Measurements from ENCODE around the gene TMEM134. TPM values are rescaled to one million over a fixed set of nuclear protein-coding genes. Genes with fewer than 3 reads are reported as not detected.

TMEM134 gene
- total RNA-seq, 1 donor = 30.4 TPM

DNA sequence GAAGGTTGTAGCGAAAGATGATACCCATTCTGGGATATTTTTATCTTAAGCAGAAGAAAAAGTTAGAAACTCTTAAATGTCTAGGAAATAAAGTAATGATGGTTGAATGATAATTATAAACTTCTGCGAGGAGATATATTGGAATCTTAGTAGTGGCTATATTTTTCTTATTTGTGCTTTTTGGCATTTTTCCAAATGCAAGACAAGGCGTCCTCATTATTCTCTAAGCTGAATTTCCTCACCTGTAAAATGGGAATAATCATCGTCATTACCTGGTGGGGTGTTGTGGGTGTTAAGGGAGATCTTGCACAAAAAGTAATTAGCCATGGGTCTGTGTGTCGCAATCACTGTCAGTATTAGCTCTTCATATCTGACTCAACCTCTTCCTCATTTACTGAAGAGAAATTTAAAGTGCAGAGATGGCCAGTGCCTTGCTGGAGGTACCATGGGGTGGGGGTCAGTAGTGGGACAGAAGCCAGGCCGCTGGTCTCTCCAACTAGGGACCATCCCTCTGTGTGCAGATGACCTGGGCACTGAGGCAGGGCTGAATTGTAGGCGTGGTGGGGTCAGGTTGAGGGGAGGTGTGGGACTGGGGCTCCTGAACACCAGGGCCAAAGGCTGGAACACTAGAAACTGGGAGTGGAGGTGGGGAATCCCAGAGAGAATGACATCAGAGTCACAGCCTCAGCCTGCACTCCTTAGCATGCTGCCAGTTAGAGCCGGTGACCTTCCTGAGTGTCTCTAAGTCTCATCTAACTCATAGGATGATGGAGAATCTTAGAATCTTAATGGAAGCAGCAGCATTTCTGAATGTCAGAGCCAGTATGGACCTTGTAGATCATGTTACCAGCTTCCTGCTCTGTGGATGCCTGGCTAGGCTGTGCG, 32.0 kb upstream of the TMEM134 start:
- DNase-seq (ENCODE audit: low read depth in 2 of 3, low spot score in 2 of 3) = no peak

DNA sequence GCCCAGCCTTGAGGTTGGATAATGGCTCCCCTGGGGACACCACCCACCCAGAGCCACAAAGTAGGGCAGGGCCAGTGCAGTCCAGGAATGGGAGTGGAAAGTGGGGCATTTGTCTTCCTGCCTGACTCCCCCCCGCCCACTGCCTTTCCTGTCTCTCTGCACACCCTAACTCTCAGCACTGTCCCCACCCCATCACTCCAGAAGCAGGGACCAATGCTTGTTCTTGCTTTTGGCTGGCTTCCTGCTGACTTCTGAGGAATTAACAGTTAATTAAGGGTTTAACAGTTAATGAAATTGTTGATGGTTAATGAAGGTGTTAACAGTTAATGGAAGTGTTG, 31.4 kb upstream of the TMEM134 start:
- no peak for DNase-seq (ENCODE audit: low read depth in 2 of 3, low spot score in 2 of 3)

DNA sequence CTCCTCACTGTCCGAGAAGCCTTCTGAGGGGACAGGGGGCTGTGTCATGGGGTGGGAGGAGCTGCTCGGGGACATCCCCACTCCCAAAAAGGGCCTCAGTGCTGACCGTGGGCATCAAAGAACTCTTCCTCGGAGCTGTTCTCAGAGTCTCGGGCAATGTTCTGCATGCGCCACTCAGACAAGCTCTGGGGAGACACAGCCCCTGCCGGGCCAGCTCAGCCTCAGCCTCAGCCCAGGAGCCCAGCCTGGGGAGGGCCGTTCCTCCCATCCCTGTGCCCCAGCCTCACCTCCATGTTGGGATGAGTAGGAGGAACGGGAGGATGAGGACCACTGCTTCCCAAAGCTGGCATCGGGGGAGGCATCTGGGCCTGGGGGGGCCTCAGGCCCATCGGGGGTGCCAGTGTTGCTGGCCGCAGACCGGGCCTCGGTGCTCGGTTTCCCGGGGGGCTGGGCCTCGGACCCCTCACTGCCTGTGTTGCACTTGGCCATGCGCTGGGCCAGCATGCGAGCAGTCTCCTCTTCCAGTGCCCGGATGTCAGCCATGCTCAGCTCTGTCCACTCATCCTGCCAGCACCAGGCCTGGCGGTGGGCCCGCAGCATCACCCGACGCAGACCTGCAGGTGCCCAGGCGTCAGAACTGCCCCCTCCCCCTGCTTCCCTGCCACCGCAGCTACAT, 30.9 kb upstream of the TMEM134 start:
- DNase-seq (ENCODE audit: low read depth in 2 of 3, low spot score in 2 of 3) = no peak

DNA sequence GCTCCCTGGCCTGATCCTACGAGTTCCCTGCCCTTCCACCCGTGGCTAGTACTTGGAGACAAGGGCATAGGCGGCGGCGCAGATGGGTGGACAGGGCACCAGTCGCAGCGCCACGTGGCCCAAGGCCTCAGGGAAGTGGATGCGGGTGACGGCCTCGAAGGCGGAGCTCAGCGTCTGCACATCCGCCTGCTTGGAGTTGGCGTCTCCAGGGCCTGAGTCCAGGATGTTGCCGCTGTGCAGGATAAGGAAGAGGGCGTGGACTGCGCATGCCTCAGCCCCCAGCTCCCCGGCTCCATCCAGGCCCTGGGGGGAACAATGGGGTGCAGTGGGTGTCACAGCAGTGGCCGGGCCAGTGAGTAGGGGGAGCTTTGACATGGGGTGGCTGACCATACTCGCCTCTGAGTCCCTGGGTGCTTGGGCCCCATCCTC, 29.5 kb upstream of the TMEM134 start:
- DNase-seq (ENCODE audit: low read depth in 2 of 3, low spot score in 2 of 3) = no peak

DNA sequence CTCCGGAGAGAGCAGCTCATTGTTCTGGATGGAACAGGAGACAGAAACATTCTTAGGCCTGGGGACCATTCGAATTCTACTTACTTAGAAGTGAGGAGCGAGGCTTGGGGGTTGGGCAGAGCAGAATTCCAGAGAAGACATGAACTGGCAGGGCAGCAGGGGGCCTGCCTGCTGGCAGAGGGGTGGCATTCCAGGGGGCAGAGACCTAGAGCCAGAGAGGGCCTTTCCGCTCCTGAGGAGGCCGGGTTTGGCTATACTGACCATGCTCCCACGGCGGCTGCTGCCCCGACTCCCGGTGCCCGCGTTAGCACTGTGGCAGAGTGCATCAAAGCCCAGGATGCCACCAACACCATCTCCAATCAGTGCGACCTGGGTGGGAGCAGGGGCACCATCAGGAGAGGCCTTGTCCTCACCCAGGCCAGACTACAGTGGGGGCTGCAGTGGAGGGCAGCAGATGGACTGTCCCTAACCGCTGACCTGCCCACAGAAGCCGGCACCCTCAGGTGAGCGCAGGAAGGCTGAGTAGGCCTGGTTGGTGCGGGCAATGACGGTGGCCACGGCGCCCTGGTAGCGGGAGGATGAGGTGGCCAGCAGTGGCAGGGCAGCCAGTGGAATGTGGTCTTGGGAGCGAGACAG, 28.7 kb upstream of the TMEM134 start:
- DNase-seq (ENCODE audit: low read depth in 2 of 3, low spot score in 2 of 3) = no peak

DNA sequence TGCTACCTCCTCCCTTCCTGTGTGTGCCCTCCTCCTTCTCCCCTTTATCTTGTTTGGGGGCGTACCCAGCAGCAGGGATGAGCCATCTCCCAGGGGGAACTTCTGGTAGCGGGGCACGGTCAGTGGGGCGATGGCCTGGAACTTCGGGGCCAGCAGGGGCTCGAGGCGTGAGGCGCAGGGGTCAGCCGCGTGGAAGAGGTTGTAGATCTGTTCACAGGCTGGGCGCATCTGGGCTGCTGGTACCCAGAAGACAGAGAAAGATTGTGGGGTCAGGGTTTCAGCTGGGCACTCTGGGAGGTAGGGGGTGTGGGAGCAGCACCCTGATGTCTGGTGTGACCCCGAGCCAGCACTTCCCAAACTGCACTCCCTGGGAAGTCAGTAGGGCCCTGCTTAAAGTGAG, 27.1 kb upstream of the TMEM134 start:
- no peak for DNase-seq (ENCODE audit: low read depth in 2 of 3, low spot score in 2 of 3)

DNA sequence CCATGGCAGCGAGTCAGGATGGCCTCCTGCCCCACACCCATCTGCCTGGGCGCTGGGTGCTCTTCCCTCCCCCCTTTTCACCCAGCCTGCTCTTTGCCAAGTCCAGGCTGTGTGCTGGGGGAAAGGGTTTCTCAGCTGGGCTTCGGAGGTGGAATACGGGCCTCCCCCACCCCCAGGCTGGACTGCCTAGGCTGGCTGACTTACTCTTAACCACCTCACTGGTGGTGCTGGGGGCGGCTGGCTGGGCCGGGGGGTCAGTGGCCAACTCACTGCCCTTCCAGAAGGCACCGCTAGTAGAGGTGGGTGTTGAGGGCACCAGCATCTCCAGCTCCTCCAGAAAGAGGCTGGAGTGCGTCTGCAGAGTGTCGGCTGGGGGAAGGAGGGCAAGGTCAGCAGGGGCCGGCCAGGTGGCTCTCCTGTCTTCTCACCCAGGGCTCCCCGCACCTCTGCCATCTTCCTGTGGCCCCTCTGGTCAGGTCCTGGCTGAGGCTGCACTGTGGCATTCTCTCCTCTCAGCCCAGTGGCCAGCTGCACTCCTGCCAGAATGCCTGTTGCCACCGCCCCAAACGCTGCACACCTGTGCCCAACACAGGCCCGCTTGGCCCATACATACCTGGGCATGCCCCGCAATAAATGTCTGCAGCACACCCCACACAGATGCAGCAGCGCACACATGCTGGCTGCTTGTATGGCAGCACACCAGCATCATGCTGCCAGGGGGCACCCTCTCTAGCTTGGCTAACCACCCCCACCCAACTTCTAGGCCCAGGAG, 26.4 kb upstream of the TMEM134 start:
- DNase-seq (ENCODE audit: low read depth in 2 of 3, low spot score in 2 of 3) = no peak

DNA sequence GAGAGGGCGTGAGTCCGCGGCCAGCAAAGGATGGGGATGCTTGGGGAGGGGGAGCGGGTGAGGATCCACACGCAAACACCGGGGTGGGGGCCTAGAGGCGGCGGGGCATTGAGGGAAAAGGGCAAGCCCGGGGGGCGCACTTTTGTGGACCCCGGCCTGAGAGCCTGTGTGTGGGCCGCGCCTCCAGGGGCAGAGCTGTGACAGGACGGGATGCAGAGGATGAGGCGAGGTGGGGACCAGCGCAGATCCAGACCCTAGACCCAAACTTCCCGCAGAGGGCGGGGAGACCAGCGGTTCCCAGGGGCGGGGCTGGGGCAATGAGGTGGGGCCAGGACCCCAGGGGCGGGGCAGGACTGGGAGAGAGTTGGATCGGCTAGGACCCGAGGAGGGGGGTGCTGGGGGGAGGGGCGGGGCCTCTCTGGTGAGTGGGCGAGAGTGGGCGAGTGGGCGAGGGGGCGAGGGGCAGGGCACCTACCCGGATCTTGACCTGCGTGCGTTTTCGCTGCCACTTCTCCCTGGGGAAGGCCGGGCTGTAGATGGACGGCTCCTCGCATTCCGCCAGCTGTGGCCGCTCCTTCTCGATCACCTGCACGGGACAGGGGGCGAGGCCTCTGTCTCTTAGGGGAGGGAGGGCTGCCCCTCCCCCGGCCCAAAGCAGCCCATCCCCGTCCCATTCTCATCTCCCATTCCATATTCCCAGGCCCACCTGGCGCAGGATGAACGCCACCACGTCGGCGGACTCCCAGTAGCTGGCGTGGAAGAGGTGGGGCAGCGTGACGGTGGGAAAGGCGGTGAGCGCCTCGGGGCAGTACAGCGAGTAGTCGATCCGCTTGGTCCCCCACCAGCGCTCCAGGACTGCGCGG, 25.6 kb upstream of the TMEM134 start:
- DNase-seq (ENCODE audit: low read depth in 2 of 3, low spot score in 2 of 3) = no peak

DNA sequence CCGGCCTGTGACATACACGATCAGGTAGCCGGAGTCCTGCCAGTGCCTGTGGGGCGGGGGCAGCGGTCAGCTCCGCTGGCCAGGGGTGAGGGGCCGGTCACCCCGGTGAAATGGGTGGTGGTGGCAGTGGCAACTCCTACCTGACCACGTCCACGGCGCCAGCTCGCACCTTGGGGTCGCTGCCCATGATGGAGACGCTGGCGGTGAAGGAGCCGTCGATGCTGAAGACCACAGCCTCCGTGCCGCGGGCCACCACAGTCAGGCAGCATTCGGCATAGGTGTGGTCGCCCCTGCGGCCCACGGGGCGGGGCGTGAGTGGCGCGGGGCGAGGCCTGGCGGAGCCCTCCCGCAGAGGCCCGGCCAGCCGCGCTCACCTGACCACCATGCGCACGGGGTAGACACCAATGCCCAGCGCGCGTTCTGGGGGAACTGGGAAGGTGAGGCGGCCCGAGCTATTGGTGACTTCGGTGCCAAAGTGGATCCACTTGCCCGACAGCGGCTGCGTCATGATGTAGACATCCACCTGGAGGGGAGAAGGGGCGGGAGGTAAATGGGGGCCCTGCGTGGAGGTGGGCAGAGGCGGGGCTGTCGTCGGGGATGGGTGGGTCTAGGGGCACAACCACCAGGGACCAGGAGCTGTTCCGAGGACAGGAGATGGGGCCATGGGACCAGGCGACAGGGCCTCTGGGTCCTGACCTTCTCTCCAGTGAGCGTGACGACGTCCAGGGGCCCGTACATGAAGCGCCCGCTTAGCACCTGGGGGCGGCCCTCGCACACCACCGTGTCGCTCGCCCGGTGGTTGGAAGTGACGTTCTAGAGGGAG, 24.7 kb upstream of the TMEM134 start:
- no peak for DNase-seq (ENCODE audit: low read depth in 2 of 3, low spot score in 2 of 3)

DNA sequence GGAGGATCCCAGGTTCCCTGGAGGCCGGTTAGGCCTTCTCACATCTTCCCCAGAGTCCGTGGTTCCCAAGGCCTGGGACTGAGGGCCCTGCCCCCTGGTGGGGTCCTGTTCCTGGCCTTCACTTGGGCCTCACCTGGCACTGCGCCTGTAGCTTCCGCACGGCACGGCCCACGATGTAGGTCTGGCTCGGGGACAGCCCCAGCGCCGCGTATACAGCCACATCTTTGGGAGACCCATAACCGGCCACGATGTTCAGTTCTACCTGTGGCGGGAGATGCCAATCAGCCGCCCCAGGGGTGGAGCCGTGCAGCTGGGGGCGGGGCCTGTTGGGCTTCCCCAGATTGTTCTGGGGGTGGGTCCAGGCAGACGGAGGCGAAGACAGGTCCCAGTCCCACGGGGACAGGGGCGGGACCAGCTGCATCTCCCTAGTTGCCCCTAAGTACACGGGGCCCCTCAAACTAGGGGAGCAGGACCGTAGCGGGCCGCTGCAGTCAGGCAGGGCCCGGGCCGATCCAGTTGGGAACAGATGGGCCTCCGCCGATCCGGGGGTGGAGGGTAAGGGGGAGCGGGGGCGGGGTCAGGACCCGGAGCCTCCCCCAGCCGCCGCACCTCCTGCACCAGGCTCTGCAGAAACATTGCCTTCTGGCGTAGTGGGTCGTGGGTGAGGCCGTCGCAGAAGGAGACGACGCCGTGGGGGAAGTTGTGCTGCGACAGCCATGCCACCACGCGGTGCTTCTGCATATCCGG, 23.9 kb upstream of the TMEM134 start:
- DNase-seq (ENCODE audit: low read depth in 2 of 3, low spot score in 2 of 3) = no peak

DNA sequence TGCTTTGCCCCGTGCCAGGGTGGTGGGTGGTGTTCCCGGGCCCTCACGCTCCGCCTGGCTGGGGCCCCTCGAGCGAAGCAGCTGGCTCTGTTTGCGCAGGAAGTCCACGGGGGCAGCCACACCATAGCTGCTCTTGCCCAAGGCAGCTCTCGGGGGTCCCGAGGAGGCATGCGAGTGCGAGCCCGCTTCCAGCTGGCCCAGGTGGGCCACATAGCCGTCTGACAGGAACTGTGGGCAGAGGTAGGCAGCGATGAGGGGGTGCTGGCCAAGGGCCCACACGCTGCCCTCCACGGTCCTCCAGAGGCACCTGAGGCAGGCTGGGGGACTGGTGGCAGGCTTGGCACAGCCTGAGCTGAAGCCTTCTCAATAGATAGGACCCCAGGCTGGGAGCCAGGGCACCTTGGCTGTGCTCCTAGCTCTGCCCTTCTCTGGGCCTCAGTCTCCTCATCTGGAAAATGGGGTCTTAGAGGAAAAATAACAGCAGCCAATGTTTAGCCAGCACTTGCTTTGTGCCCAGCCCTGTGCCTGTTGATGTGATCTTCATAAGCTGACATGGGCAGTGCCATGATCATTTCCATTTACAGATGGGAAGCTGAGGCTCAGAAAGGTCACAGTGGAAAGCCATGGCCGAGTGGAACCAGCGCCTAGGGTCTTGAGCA, 23.1 kb upstream of the TMEM134 start:
- DNase-seq (ENCODE audit: low read depth in 2 of 3, low spot score in 2 of 3) = no peak

DNA sequence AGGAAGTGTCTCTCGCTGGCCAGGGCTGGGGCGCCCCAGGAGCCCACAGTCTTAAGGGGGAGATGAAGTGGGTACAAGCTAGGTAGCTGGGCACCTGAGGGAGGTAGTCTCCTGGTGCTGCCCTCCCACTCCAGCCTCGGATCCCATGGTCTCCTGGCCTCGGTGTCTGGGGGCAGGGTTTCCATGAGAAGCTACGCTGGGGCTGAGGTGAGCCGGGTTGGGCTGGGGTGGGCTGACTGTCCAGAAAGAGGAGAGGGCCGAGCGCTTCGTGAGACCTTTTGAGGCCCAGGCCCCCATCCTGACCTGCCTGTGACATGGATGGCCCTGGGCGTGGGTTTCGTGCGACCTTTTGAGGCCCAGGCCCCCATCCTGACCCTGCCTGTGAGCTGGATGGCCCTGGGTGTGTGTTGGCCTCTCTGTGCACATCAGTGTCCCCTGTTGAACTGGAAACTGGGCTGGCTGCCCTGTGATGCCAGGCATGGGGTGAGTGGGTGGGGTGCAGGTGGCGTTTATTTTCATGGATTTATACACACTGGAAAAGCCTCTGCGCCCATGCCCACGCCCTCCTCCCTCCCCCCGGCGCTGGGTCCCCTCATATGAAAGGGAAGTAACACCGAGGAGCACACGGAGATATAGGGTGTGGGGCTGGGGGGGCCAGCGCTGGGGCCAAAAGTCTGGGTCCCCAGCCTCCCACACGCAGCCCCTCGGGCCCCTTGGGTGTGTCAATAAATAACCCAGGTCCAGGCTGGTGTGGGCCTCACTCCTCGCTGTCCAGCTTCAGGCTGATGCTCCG, 22.4 kb upstream of the TMEM134 start:
- DNase-seq (ENCODE audit: low read depth in 2 of 3, low spot score in 2 of 3) = no peak

DNA sequence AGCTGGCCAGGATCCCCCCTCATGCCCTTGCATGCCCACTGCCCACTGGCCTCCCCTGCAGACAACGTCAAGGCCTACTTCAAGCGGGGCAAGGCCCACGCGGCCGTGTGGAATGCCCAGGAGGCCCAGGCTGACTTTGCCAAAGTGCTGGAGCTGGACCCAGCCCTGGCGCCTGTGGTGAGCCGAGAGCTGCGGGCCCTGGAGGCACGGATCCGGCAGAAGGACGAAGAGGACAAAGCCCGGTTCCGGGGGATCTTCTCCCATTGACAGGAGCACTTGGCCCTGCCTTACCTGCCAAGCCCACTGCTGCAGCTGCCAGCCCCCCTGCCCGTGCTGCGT, 21.6 kb upstream of the TMEM134 start:
- no peak for DNase-seq (ENCODE audit: low read depth in 2 of 3, low spot score in 2 of 3)

DNA sequence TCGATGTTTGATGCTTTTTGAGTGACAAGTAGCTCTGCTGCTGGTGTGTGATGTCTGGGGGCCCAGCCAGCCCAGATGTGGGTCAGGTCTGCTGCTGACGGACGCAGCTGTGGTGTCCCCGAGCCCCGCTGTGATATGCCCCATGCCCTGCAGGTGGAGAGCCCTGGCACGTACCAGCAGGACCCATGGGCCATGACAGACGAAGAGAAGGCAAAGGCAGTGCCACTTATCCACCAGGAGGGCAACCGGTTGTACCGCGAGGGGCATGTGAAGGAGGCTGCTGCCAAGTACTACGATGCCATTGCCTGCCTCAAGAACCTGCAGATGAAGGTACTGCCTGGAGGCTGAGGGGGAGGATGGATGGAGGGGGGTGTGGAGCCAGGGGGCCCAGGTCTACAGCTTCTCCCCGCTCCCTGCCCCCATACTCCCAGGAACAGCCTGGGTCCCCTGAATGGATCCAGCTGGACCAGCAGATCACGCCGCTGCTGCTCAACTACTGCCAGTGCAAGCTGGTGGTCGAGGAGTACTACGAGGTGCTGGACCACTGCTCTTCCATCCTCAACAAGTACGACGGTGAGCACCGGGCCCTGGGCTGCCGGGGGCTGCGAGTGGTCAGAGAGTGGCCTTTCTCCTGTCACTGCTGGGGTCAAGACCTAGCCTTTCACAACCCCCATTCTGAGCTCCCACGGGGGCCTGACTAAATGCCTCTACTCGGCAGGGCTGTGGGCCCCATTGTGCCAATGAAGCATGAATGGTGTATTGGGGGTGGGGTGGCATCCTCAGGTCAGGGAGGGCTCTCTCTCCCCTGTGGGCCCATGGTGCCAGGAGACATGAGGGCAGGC, 21.1 kb upstream of the TMEM134 start:
- no peak for DNase-seq (ENCODE audit: low read depth in 2 of 3, low spot score in 2 of 3)

DNA sequence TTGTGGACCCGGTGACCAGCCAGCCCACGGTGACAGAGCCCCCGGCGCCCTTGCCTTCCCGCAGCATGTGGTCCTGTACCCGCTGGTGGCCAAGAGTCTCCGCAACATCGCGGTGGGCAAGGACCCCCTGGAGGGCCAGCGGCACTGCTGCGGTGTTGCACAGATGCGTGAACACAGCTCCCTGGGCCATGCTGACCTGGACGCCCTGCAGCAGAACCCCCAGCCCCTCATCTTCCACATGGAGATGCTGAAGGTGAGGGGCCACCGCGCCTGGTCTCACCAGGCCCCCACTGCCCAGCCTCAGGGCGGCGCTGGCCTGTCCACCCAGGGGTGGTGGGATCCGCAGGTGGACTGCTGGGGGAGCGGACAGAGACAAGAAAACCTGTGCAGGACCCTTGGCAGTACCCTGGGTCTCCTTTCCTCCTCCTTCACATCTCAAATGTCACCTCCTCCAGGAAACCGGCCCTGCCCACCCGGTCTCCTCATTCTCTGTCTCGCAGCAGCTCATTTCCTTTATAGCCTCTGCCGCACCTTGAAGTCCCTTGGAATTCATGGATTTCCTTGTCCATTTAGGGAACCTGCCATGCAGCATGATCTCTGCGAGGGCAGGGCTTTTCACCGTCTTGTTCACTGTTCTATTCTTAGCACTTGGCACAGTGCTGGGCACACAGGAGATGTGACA, 20.3 kb upstream of the TMEM134 start:
- DNase-seq (ENCODE audit: low read depth in 2 of 3, low spot score in 2 of 3) = no peak
